Measurements from ENCODE around the gene PSTPIP2. TPM values are rescaled to one million over a fixed set of nuclear protein-coding genes. Genes with fewer than 3 reads are reported as not detected.

The PSTPIP2 gene
- total and polyA plus RNA-seq, 2 donors (not counting 3 experiments of a cell fraction or from before 2014, with no cell fraction given): 1.6 to 4.9 TPM

- ChIA-PET CTCF (no interaction called here), POLR2A (interaction anchor here (0.6 kb wide), 1 partner anchor 9 kb away, joined by 5 read pairs; no protein-coding TSS in a partner anchor)
- dilution Hi-C loops (cut with MboI; ENCODE audit: extremely low pct_ligation_motif_present, low sequenced_read_pairs) (no loop called here), intact Hi-C loops (cut with micrococcal nuclease) (no loop called here)
- no peaks in the 10 kb centered on the region for H3K4me1 ChIP-seq (ENCODE audit: control insufficient read depth, extremely low read depth, insufficient read depth, low read length)
- no peak overlapping the region for H3K4me3 ChIP-seq (replicated peaks in 1 of 3; ENCODE audit: insufficient read depth in 1 of 3, low read depth in 1 of 3, low read length in 3 of 3)
- H3K79me2 ChIP-seq (ENCODE audit: control insufficient read depth, insufficient read depth, low read length): no peaks in the 10 kb centered on the region
- no peak overlapping the region for H3K4me2 ChIP-seq (ENCODE audit: insufficient read depth, low read length)
- no TSS peak for BruUV-seq (replicated peaks)
- no peak overlapping the region for H2AFZ ChIP-seq (ENCODE audit: low read depth, low read length)
- no peak for TF ChIP-seq GATA2 (IDR thresholded peaks at IDR 0.05; ENCODE audit: insufficient read depth, insufficient read length, low read depth, low read length)
- no peak for TF ChIP-seq EZH2 (IDR thresholded peaks at IDR 0.05; ENCODE audit: borderline replicate concordance, low read depth, low read length, severe bottlenecking)
- no peak for TF ChIP-seq MYC (IDR thresholded peaks at IDR 0.05; ENCODE audit: low read depth, low read length)
- no peak for TF ChIP-seq POLR2A (IDR thresholded peaks at IDR 0.05; ENCODE audit: low read depth, low read length)
- TF ChIP-seq FOS (IDR thresholded peaks at IDR 0.05; ENCODE audit: borderline replicate concordance, insufficient read depth, low read length): no peak
- DNase-seq (ENCODE audit: low read depth, low spot score) (no peak), FAIRE-seq (no peak)
- H3K9ac ChIP-seq (replicated peaks; ENCODE audit: extremely low read depth, insufficient read depth, low read length): no peak overlapping the region
- H3K27ac ChIP-seq (ENCODE audit: insufficient read depth, low read depth, low read length): no peak overlapping the region
- H4K20me1 ChIP-seq (replicated peaks; ENCODE audit: control insufficient read depth, extremely low read depth, insufficient read depth, low read length): no peaks in the 10 kb centered on the region
- H3K9me3 ChIP-seq (replicated peaks; ENCODE audit: control insufficient read depth, insufficient read depth, low read length): no peaks in the 10 kb centered on the region
- H3K36me3 ChIP-seq (ENCODE audit: control insufficient read depth in 2 of 2, extremely low read depth in 1 of 2, insufficient read depth in 2 of 2, low read length in 2 of 2): peaks cover 6 to 19% of the 10 kb centered on the region in 2 experiments
- H3K27me3 ChIP-seq (ENCODE audit: control insufficient read depth in 2 of 2, insufficient read depth in 2 of 2, low read length in 2 of 2): no peaks in the 10 kb centered on the region
- no peaks in the 10 kb centered on the region for H3K9me1 ChIP-seq (replicated peaks; ENCODE audit: control insufficient read depth, extremely low read depth, insufficient read depth, low read length)
Measured at GRCh38 chr18:45945669-45946068, 126.4 kb downstream of the PSTPIP2 start.

DNA sequence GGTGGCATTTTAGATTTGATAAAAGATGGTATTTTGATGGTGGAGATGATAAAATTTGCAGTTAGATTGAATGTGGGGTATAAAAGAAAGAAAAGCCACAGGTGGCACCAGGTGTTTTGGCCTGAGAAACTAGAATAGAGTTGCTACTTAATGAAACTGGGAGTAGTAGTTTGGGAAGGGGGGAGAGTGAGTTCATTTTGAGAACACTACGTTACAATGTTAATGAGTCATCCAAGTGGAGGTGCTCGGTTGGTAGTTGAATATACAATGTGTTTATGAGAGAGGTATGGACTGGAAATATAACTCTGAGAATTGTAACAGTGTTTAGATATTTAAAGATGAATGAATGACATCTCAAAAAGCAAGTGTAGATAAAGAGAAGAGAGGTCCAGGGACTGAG is 131.3 kb downstream of the PSTPIP2 start:
- Histone ChIP-seq H3K4me2 (ENCODE audit: insufficient read depth, low read length) (no peak overlapping the region), H3K9me1 (replicated peaks; ENCODE audit: control insufficient read depth, extremely low read depth, insufficient read depth, low read length) (no peaks in the 10 kb centered on the region), H3K36me3 (ENCODE audit: control insufficient read depth in 2 of 2, extremely low read depth in 1 of 2, insufficient read depth in 2 of 2, low read length in 2 of 2) (peaks cover 11% of the 10 kb centered on the region in 2 experiments), H3K27me3 (ENCODE audit: control insufficient read depth in 2 of 2, insufficient read depth in 2 of 2, low read length in 2 of 2) (no peaks in the 10 kb centered on the region), H3K27ac (ENCODE audit: insufficient read depth, low read depth, low read length) (no peak overlapping the region), H3K4me1 (ENCODE audit: control insufficient read depth, extremely low read depth, insufficient read depth, low read length) (no peaks in the 10 kb centered on the region), H3K9ac (replicated peaks; ENCODE audit: extremely low read depth, insufficient read depth, low read length) (no peak overlapping the region), H3K79me2 (ENCODE audit: control insufficient read depth, insufficient read depth, low read length) (no peaks in the 10 kb centered on the region), H4K20me1 (replicated peaks; ENCODE audit: control insufficient read depth, extremely low read depth, insufficient read depth, low read length) (no peaks in the 10 kb centered on the region), H2AFZ (ENCODE audit: low read depth, low read length) (no peak overlapping the region), H3K9me3 (replicated peaks; ENCODE audit: control insufficient read depth, insufficient read depth, low read length) (no peaks in the 10 kb centered on the region), H3K4me3 (replicated peaks in 1 of 3; ENCODE audit: insufficient read depth in 1 of 3, low read depth in 1 of 3, low read length in 3 of 3) (no peak overlapping the region)
- TF ChIP-seq MYC (IDR thresholded peaks at IDR 0.05; ENCODE audit: low read depth, low read length) (no peak), GATA2 (IDR thresholded peaks at IDR 0.05; ENCODE audit: insufficient read depth, insufficient read length, low read depth, low read length) (no peak), EZH2 (IDR thresholded peaks at IDR 0.05; ENCODE audit: borderline replicate concordance, low read depth, low read length, severe bottlenecking) (no peak), MAX (IDR thresholded peaks at IDR 0.05; ENCODE audit: insufficient read depth, insufficient read length) (no peak), FOS (IDR thresholded peaks at IDR 0.05; ENCODE audit: borderline replicate concordance, insufficient read depth, low read length) (no peak), POLR2A (IDR thresholded peaks at IDR 0.05; ENCODE audit: low read depth, low read length) (no peak), JUN (IDR thresholded peaks at IDR 0.05; ENCODE audit: borderline replicate concordance, insufficient read depth, insufficient read length, low read depth) (no peak), POLR2AphosphoS5 (IDR thresholded peaks at IDR 0.05; ENCODE audit: insufficient read depth, low read depth, low read length) (no peak)
- TF ChIP-seq, protein P1, sequence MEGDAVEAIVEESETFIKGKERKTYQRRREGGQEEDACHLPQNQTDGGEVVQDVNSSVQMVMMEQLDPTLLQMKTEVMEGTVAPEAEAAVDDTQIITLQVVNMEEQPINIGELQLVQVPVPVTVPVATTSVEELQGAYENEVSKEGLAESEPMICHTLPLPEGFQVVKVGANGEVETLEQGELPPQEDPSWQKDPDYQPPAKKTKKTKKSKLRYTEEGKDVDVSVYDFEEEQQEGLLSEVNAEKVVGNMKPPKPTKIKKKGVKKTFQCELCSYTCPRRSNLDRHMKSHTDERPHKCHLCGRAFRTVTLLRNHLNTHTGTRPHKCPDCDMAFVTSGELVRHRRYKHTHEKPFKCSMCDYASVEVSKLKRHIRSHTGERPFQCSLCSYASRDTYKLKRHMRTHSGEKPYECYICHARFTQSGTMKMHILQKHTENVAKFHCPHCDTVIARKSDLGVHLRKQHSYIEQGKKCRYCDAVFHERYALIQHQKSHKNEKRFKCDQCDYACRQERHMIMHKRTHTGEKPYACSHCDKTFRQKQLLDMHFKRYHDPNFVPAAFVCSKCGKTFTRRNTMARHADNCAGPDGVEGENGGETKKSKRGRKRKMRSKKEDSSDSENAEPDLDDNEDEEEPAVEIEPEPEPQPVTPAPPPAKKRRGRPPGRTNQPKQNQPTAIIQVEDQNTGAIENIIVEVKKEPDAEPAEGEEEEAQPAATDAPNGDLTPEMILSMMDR (IDR thresholded peaks at IDR 0.05; ENCODE audit: extremely low read depth in 1 of 2, insufficient read depth in 1 of 2, low read depth in 1 of 2, low read length in 2 of 2): no peak
- DNase-seq (ENCODE audit: low read depth, low spot score): no peak
- intact Hi-C loops (cut with micrococcal nuclease) (no loop called here), dilution Hi-C loops (cut with MboI; ENCODE audit: extremely low pct_ligation_motif_present, low sequenced_read_pairs) (no loop called here)
- BruUV-seq (replicated peaks): no TSS peak
- ChIA-PET CTCF (no interaction called here), POLR2A (no interaction called here)
- no peak for FAIRE-seq

All from endothelial cell of umbilical vein (primary cell).